ENCODE measurements around the gene KLHL25. TPM values are rescaled to one million over a fixed set of nuclear protein-coding genes. Genes with fewer than 3 reads are reported as not detected.
"Not testable (repeated sequence)": the region's sequence is repeated elsewhere in the genome, so short reads cannot be mapped to it uniquely, and the experiment has no call there.

KLHL25 gene
- total RNA-seq, 1 donor from 2014 or later: 3.8 TPM

- intact Hi-C loops (cut with micrococcal nuclease): no loop called here
- ATAC-seq (no peak), DNase-seq (no peak)
These were observed 15.3 kb upstream of the KLHL25 start for GRCh38 chr15:85810075-85810474.

GRCh38 chr15:85805420-85805819, 10.7 kb upstream of the KLHL25 start:
- intact Hi-C loops (cut with micrococcal nuclease): no loop called here
- ATAC-seq (no peak), DNase-seq (no peak)

- ATAC-seq (no peak), DNase-seq (no peak)
- intact Hi-C loops (cut with micrococcal nuclease): no loop called here
These were observed 9.9 kb upstream of the KLHL25 start for GRCh38 chr15:85804481-85805170.

- DNase-seq; intact Hi-C loops (cut with micrococcal nuclease); ATAC-seq: not testable (repeated sequence)
These were observed 7.9 kb upstream of the KLHL25 start for GRCh38 chr15:85802617-85803016.

GRCh38 chr15:85800478-85801123, 5.9 kb upstream of the KLHL25 start:
- ATAC-seq (peak; percentile 95), DNase-seq (peak; percentile 72)
- intact Hi-C loops (cut with micrococcal nuclease): no loop called here

- intact Hi-C loops (cut with micrococcal nuclease); ATAC-seq: not testable (repeated sequence)
These were observed 1.6 kb upstream of the KLHL25 start for GRCh38 chr15:85796371-85796770.

GRCh38 chr15:85795337-85796305, 896 bp upstream of the KLHL25 start:
- intact Hi-C loops (cut with micrococcal nuclease): no loop called here

More at GRCh38 chr15:85796371-85796770, 1.6 kb upstream of the KLHL25 start:
- DNase-seq: not testable (repeated sequence)

GRCh38 chr15:85793641-85794597, 806 bp downstream of the KLHL25 start:
- ATAC-seq (peak; percentile 50), DNase-seq (peak; percentile 60)
- intact Hi-C loops (cut with micrococcal nuclease): no loop called here

More at GRCh38 chr15:85795337-85796305, 896 bp upstream of the KLHL25 start:
- no peak for ATAC-seq
- no peak for DNase-seq

- intact Hi-C loops (cut with micrococcal nuclease): no loop called here
- no peak for DNase-seq
- no peak for ATAC-seq
These were observed 1.7 kb downstream of the KLHL25 start for GRCh38 chr15:85792912-85793590.

GRCh38 chr15:85792102-85792731, 2.5 kb downstream of the KLHL25 start:
- no peak for ATAC-seq
- no peak for DNase-seq
- intact Hi-C loops (cut with micrococcal nuclease): no loop called here

GRCh38 chr15:85789496-85789875, 5.2 kb downstream of the KLHL25 start:
- intact Hi-C loops (cut with micrococcal nuclease): no loop called here
- no peak for DNase-seq
- ATAC-seq: no peak

GRCh38 chr15:85788771-85789495, 5.8 kb downstream of the KLHL25 start:
- intact Hi-C loops (cut with micrococcal nuclease): no loop called here
- DNase-seq: no peak

GRCh38 chr15:85786781-85787114, 8.0 kb downstream of the KLHL25 start:
- no peak for ATAC-seq
- DNase-seq: no peak
- intact Hi-C loops (cut with micrococcal nuclease): no loop called here

More at GRCh38 chr15:85788771-85789495, 5.8 kb downstream of the KLHL25 start:
- no peak for ATAC-seq

- ATAC-seq: peak; percentile 90
- peak; percentile 76 for DNase-seq
- intact Hi-C loops (cut with micrococcal nuclease): no loop called here
These were observed 8.6 kb downstream of the KLHL25 start for GRCh38 chr15:85785887-85786780.

GRCh38 chr15:85782064-85782463, 12.7 kb downstream of the KLHL25 start:
- DNase-seq (no peak), ATAC-seq (no peak)
- intact Hi-C loops (cut with micrococcal nuclease): no loop called here

- intact Hi-C loops (cut with micrococcal nuclease): no loop called here
- no peak for ATAC-seq
- no peak for DNase-seq
These were observed 13.6 kb downstream of the KLHL25 start for GRCh38 chr15:85781099-85781498.

Measured in left ventricle myocardium superior (tissue), 1 donor.